GM19397 (cell line): ENCODE measurements around the gene PCDHGA11.
A peak's percentile ranks its signal among the peaks of the same experiment; 100 is the strongest.
"Not testable (repeated sequence)": the region's sequence is repeated elsewhere in the genome, so short reads cannot be mapped to it uniquely, and the experiment has no call there.

Source experiments
- ATAC-seq: cut with Tn5 transposase; IDR thresholded peaks from one replicate; pipeline ENCODE4 v1.9.1; 2021; ENCODE audit warnings: mild to moderate bottlenecking, moderate library complexity; ENCODE audit not compliant: unreplicated experiment

The PCDHGA11 gene

DNA sequence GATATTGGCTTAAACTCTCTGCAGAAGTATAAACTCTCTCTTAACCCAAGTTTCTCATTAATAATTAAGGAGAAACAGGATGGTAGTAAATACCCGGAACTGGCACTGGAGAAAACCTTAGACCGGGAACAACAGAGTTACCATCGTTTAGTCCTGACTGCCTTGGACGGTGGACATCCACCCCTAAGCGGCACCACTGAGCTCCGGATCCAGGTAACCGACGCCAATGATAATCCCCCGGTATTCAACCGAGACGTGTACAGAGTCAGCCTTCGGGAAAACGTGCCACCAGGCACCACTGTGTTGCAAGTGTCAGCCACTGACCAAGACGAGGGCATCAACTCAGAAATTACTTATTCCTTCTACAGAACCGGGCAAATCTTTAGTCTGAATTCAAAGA lies 22.2 kb upstream of the PCDHGA11 start:
- ATAC-seq, result no peak

DNA sequence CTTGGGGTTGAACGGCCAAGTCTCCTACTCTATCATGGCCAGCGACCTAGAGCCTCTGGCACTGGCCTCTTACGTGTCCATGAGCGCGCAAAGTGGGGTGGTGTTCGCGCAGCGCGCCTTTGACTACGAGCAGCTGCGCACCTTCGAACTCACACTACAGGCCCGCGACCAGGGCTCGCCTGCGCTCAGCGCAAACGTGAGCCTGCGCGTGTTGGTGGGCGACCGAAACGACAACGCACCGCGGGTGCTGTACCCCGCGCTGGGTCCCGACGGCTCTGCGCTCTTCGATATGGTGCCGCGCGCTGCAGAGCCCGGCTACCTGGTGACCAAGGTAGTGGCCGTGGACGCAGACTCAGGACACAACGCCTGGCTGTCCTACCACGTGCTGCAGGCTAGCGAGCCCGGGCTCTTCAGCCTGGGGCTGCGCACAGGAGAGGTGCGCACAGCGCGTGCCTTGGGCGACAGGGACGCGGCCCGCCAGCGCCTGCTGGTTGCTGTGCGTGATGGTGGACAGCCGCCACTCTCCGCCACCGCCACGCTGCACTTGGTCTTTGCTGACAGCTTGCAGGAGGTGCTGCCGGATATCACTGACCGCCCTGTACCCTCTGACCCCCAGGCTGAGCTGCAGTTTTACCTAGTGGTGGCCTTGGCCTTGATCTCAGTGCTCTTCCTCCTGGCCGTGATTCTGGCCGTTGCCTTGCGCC lies 21.1 kb upstream of the PCDHGA11 start:
- no peak for ATAC-seq

DNA sequence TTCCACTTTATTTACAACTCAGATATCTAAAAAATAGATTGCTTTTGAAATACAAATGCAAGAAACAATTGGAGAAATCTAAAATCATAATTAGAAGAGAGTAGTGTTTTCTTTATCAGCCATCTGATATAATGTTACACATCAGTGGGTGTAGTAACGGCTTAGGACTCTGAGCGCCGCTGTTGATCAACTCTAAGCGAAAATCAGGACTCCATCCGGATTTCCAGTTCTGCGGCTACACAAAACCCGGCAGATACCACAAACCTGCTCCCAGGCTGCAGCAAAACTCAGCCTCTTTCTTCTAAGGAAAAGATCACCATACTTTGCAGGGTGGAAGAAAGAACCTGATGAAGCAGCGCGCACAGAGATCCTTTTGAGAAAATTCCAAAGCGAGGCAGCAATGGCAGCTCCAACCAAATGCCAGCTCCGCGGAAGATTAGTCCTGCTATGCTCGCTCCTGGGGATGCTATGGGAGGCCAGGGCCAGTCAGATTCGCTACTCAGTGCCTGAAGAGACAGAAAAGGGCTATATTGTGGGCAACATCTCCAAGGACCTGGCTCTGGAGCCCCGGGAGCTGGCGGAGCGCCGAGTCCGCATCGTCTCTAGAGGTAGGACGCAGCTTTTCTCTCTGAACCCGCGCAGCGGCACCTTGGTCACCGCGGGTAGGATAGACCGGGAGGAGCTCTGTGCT lies 18.2 kb upstream of the PCDHGA11 start, which contains the start of gene PCDHGA9:
Gene PCDHGA9, plus strand, starts transcription at position 226 of the 691 bp plus-strand sequence. Its CDS starts 175 bp downstream, at position 401.
- no peak for ATAC-seq

DNA sequence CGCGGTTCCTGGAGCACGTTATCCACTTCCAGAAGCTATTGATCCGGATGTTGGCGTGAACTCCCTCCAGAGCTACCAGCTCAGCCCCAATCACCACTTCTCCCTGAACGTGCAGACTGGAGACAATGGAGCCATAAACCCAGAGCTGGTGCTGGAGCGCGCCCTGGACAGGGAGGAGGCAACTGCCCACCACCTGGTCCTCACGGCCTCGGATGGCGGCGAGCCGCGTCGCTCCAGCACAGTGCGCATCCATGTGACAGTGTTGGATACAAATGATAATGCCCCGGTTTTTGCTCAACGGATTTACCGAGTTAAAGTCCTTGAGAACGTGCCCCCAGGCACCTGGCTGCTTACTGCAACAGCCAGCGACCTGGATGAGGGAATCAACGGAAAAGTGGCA lies 17.5 kb upstream of the PCDHGA11 start:
- no peak for ATAC-seq

DNA sequence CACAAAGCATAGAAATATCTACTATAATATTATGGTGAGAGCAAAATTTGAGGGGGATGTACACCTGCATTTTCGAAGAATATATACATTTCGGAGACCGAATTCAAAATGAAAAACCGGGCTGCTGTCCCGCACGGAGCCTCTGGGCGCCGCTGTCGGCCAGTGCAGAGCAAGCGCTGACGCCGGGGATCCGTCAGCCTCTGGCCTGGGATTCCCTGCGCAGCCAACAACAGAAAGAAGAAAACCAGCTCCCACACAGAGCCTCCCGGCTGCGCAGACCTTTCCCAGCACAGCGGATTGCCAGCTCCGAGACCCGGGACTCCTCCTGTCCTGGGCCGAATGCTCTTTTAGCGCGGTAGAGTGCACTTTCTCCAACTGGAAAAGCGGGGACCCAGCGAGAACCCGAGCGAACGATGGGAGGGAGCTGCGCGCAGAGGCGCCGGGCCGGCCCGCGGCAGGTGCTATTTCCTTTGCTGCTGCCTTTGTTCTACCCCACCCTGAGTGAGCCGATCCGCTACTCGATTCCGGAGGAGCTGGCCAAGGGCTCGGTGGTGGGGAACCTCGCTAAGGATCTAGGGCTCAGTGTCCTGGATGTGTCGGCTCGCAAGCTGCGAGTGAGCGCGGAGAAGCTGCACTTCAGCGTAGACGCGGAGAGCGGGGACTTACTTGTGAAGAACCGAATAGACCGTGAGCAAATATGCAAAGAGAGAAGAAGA lies 12.9 kb upstream of the PCDHGA11 start, which contains the start of gene PCDHGB6:
Gene PCDHGB6, plus strand, starts transcription at position 232 of the 716 bp plus-strand sequence. Its CDS starts 182 bp downstream, at position 414.
- not testable (repeated sequence) for ATAC-seq

DNA sequence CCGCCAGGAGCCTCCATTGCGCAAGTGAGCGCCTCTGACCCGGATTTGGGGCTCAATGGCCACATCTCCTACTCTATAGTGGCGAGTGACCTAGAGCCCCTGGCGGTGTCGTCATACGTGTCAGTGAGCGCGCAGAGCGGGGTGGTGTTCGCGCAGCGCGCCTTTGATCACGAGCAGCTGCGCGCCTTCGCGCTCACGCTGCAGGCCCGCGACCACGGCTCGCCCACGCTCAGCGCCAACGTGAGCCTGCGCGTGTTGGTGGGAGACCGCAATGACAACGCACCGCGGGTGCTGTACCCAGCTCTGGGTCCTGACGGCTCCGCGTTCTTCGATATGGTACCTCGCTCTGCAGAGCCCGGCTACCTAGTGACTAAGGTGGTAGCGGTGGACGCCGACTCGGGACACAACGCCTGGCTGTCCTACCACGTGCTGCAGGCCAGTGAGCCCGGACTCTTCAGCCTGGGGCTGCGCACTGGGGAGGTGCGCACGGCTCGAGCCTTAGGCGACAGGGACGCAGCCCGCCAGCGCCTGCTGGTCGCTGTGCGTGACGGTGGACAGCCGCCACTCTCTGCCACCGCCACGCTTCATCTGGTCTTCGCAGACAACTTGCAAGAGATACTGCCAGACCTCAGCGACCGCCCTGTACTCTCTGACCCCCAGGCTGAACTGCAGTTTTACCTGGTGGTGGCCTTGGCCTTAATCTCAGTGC lies 11.1 kb upstream of the PCDHGA11 start:
- no peak for ATAC-seq

DNA sequence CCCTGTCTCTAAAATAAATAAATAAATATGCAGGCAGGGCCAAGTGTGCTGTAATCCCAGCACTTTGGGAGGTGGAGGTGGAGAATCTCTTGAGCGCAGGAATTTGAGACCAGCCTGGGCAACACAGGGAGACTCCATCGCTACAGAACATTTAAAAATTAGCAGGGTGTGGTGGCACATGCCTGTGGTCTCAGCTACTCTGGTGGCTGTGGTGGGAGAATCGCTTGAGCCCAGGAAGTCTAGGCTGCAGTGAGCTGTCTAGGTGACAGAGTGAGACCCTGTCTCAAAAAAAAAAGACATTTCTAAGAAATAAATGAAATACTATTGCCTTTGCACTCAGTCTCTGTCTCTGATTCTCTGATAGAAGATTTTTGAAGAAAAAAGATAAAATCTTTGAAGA lies 9.3 kb upstream of the PCDHGA11 start:
- ATAC-seq, result no peak

DNA sequence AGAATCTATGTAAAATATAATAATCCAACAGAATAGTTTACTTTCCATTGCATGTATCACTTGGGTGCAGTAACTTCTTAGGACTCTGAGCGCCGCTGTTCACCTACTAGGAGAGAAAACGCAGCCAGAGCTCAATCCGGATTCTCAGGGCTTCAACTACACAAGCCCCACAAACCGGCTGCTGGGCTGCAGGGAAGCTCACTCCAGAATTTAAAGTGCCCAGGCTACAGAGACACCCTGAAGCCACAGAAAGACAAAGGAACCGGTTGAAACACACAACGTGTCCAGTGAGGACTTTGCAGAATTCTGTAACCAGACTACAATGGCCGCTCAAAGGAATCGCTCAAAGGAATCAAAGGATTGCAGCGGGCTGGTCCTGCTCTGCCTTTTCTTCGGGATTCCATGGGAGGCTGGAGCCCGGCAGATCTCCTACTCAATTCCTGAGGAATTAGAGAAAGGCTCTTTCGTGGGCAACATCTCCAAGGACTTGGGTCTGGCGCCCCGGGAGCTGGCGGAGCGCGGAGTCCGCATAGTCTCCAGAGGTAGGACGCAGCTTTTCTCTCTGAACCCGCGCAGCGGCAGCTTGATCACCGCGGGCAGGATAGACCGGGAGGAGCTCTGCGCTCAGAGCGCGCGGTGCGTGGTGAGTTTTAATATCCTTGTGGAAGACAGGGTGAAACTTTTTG lies 7.9 kb upstream of the PCDHGA11 start, which contains the start of gene PCDHGA10:
Gene PCDHGA10, plus strand, starts transcription at position 134 of the 686 bp plus-strand sequence. Its CDS starts 189 bp downstream, at position 323.
- ATAC-seq, result peak; percentile 72

DNA sequence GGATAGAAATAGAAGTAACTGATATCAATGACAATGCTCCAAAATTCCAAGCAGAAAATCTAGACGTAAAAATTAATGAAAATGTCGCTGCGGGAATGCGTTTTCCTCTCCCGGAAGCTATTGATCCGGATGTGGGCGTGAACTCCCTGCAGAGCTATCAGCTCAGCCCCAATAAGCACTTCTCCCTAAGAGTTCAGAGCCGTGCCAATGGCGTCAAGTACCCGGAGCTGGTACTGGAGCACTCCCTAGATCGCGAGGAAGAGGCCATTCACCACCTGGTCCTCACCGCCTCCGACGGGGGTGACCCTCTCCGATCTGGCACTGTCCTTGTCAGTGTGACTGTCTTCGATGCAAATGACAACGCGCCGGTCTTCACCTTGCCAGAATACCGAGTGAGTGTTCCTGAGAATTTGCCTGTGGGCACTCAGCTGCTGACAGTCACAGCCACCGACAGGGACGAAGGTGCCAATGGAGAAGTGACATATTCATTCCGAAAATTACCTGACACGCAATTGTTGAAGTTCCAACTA lies 7.2 kb upstream of the PCDHGA11 start:
- no peak for ATAC-seq

DNA sequence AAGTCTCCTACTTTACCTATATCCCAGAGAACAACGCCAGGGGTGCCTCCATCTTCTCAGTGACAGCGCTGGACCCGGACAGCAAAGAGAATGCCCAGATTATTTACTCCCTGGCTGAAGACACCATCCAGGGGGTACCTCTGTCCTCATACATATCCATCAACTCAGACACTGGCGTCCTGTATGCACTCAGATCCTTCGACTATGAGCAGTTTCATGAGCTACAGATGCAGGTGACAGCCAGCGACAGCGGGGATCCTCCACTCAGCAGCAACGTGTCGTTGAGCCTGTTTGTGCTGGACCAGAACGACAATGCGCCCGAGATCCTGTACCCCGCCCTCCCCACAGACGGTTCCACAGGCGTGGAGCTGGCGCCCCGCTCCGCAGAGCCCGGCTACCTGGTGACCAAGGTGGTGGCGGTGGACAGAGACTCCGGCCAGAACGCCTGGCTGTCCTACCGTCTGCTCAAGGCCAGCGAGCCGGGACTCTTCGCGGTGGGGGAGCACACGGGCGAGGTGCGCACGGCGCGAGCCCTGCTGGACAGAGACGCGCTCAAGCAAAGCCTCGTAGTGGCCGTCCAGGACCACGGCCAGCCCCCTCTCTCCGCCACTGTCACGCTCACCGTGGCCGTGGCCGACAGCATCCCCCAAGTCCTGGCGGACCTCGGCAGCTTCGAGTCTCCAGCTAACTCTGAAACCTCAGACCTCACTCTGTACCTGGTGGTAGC lies 6.1 kb upstream of the PCDHGA11 start:
- ATAC-seq, result not testable (repeated sequence)

DNA sequence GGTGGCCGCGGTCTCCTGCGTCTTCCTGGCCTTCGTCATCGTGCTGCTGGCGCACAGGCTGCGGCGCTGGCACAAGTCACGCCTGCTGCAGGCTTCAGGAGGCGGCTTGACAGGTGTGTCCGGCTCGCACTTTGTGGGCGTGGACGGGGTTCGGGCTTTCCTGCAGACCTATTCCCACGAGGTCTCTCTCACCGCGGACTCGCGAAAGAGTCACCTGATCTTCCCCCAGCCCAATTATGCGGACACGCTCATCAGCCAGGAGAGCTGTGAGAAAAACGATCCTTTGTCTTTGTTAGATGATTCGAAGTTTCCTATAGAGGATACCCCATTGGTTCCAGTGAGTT lies 5.6 kb upstream of the PCDHGA11 start:
- not testable (repeated sequence) for ATAC-seq

DNA sequence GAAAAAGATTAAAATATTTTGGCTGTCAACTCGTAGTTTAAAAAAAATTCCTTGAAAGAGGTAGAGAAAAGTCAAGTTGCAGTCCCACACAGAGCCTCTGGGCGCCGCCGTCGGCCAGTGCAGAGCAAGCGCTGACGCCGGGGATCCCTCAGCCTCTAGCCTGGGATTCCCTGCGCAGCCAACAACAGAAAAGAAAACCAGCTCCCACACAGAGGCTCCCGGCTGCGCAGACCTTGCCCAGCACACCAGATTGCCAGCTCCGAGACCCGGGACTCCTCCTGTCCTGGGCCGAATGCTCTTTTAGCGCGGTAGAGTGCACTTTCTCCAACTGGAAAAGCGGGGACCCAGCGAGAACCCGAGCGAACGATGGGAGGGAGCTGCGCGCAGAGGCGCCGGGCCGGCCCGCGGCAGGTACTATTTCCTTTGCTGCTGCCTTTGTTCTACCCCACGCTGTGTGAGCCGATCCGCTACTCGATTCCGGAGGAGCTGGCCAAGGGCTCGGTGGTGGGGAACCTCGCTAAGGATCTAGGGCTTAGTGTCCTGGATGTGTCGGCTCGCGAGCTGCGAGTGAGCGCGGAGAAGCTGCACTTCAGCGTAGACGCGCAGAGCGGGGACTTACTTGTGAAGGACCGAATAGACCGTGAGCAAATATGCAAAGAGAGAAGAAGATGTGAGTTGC lies 3.2 kb upstream of the PCDHGA11 start, which contains the start of gene PCDHGB7:
Gene PCDHGB7, plus strand, starts transcription at position 184 of the 679 bp plus-strand sequence. Its CDS starts 183 bp downstream, at position 367.
- ATAC-seq, result peak; percentile 83

DNA sequence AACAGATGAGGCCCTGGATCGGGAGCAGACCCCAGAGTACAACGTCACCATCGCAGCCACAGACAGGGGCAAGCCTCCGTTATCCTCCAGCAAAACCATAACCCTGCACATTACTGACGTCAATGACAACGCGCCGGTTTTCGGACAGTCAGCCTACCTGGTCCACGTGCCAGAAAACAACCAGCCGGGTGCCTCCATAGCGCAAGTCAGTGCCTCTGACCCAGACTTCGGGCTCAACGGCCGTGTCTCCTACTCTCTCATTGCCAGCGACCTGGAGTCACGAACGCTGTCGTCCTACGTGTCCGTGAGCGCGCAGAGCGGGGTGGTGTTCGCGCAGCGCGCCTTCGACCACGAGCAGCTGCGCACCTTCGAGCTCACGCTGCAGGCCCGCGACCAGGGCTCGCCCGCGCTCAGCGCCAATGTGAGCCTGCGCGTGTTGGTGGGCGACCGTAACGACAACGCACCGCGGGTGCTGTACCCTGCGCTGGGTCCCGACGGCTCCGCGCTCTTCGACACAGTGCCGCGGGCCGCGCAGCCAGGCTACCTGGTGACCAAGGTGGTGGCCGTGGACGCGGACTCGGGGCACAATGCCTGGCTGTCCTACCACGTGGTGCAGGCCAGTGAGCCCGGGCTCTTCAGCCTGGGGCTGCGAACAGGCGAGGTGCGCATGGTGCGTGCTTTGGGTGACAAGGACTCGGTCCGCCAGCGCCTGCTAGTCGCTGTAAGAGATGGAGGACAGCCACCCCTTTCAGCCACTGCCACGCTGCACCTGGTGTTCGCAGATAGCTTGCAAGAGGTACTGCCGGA lies 1.6 kb upstream of the PCDHGA11 start:
- no peak for ATAC-seq

DNA sequence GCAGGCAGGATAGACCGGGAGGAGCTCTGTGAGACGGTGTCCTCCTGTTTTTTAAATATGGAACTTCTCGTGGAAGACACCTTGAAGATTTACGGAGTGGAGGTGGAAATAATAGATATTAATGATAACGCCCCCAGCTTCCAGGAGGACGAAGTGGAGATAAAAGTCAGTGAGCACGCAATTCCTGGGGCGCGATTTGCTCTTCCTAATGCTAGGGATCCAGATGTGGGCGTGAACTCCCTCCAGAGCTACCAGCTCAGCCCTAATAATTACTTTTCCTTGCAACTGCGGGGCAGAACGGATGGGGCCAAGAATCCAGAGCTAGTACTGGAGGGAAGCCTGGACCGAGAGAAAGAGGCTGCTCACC lies 621 bp downstream of the PCDHGA11 start:
- ATAC-seq, result no peak

DNA sequence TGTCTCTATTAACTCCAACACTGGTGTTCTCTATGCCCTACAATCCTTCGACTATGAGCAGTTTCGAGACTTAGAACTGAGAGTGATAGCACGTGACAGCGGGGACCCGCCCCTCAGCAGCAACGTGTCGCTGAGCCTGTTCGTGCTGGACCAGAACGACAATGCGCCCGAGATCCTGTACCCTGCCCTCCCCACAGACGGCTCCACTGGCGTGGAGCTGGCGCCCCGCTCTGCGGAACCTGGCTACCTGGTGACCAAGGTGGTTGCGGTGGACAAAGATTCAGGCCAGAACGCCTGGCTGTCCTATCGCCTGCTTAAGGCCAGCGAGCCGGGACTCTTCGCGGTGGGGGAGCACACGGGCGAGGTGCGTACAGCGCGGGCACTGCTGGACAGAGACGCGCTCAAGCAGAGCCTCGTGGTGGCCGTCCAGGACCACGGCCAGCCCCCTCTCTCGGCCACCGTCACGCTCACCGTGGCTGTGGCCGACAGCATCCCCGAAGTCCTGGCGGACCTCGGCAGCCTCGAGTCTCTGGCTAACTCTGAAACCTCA lies 2.0 kb downstream of the PCDHGA11 start:
- no peak for ATAC-seq

DNA sequence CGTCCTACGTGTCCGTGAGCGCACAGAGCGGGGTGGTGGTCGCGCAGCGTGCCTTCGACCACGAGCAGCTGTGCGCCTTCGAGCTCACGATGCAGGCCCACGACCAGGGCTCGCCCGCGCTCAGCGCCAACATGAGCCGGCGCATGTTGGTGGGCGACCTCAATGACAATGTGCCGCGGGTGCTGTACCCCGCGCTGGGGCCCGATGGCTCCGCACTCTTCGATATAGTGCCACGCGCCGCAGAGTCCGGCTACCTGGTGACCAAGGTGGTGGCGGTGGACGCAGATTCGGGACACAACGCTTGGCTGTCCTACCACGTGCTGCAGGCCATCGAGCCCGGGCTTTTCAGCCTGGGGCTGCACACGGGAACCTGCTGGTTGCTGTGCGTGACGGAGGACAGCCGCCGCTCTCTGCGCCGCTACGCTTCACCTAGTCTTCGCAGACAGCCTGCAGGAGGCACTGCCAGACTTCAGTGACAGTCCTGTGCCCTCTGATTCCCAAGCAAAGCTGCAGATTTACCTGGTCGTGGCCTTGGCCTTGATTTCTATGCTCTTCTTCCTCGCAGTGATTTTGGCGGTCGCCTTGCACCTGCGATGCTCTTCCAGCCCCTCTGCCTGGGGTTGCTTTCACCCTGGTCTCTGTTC lies 7.1 kb downstream of the PCDHGA11 start:
- ATAC-seq, result no peak
